Kidney capillary endothelial cell (primary cell): ENCODE data around the gene SMG1.
A peak's percentile ranks its signal among the peaks of the same experiment; 100 is the strongest.
"Not testable (repeated sequence)": the region's sequence is repeated elsewhere in the genome, so short reads cannot be mapped to it uniquely, and the experiment has no call there.

Experiments
- DNase-seq: peaks from one replicate; pipeline ENCODE4 v3.0.0-alpha.2; 2018; ENCODE audit warnings: low spot score

SMG1 gene

DNA sequence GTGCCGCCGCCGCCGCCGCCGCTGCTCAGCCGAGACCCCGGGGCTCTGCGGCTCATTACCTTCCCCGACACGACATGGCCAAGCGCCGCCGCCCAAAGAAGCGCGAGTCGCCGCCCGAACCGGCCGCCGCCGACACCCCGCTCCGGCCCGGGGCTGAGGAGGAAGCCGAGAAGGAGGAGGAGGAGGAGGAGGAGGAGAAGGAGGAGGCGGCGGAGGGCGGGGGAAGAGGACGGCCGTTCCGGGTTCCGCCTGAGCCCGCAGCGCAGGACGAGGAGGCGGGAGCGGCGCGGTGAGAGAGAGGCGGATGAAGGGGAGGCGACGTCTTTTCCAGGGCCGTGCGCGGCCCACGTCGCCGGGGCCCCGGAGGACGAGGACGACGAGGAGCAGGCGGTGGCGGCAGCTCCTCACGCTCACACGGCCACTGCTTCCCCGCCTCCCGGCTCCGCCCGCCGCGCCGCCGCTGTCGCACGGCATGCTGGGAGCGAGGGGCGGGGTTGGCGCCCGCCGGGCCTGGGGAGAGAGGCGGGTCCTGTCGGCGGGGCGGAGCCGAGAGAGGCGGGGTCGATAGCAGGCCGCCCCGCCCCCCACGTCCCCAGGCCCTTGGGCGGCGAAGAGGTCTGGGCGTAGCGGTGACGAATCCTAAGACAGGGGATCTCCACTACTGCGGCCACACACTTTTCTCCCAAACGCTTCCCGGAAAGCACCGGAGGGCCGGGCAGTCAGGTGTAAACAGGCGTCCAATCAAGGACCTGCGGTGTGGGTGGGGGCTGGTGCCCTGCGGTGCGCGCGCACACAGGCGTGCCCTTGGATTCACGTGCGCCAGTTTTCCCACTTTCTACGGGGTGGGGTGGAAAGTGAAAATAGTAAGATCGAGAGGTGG, at the start of gene SMG1:
SMG1 (minus strand) TSS at position 423 of the 880 bp plus-strand sequence; CDS start at position 56, 367 bp downstream.
- DNase-seq = peak; percentile 87

DNA sequence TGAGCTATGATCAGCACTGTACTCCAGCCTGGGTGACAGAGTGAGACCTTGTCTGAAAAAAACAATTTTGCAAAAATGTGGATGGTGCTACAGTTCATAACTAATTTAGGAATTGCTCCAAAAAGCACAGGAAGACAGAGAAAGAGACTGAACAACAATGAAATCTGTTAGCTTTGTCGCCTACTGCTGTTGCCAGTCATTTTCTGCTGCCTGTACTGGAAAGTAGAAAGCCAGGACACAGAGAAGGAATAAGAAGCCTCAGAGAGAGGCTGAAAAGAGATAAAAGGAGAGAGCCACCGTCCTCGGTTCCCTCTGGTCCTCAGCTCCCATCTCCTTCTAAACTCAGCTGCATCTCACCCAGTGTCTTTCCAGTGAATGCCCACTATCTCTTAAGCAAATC, 48.9 kb upstream of the SMG1 start:
- DNase-seq = no peak

GRCh38 chr16:18969855-18970240, 43.6 kb upstream of the SMG1 start:
- DNase-seq = no peak

DNA sequence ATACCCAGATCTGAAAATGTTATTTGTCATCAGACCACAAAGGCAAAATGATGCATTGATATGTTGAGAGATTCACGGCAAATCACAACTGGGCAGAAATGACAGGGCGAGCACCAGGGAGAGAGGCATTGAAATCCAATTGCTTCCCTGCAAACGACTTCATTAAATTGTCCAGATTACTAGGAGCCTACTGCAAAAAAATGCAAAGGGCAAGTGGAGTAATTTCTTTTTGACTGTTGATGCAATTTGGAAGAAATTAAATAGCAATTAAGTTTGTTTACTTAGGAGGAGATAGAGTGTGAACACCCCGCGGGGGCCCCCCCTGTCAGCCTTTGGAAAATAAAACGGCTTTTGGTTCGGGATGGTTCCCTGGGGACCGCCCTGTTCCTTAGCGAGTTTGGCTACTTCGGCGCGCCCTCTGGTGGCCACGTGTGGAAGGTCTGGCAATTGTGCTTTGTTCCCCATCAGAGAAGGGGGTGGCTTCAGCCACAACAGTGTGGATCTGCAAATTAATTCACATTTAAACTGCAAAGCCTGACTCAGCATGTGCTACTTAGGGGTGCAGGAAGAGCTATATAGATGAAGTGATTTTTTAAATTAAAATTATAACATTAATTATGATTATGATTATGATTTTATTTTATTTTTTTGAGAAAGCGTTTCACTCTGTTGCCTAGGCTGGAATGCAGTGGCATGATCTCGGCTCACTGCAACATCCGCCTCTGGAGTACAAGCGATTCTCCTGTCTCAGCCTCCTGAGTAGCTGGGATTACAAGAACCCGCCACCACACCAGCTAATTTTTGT, 43.0 kb upstream of the SMG1 start:
- DNase-seq = peak; percentile 66

DNA sequence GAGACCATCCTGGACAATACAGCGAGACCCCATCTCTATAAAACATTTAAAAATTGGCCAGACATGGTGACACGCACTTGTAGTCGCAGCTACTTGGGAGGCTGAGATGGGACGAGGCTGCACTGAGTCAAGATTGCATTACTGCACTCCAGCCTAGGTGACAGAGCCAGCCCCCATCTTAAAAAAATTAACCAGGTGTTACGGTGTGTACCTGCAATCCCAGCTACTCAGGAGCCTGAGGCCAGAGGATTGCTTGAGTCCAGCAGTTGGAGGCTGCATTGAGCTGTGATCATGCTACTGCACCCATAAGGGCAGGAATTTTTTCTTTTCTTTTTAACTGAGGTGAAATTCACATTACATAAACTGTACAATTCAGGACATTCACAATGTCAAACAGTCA, 40.6 kb upstream of the SMG1 start:
- no peak for DNase-seq

DNA sequence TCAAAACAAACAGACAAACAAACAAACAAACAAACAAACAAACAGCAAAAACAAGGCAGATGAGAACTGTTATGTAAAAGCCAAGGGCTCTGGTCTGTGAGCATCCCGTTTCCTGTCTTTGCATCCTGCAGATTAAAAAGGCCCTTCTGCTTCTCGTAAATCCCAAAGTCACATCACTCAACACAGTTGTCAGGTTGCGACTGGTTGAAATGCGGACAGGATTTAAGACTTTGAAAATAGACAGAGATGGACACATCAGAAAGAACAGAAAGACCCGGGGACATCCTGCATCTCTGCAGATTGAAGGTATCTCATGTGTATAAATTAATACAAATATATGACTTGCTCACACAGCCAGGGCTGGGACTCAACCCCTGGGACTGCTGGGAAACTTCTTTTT, 39.3 kb upstream of the SMG1 start:
- DNase-seq = no peak

DNA sequence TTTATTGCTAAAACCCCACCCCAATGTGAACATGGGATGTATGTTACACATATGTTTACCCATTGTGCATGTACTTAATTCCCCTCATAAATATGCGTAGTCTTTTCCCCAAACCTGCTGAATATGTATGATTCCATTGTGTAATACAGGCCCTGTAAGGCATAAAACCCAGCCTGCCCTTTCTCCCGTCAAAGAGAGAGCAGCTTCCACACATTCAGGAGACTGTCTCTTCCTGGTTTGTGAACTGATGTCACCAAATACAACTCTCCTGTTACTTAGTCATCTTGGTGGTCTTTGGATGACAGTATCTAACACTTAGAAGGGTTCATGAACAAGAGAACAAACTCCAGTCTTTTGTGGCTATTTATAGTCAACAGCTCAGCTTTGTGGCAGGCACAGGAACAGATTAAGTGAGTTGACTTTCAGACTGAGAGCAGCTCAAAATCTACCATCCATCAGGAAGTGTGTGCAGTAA, 32.9 kb upstream of the SMG1 start:
- DNase-seq = peak; percentile 32

- no peak for DNase-seq
Measured at GRCh38 chr16:18958621-18959029, 32.4 kb upstream of the SMG1 start.

- not testable (repeated sequence) for DNase-seq
Measured at GRCh38 chr16:18956658-18957241, 30.5 kb upstream of the SMG1 start.

GRCh38 chr16:18955874-18956580, 29.8 kb upstream of the SMG1 start:
- not testable (repeated sequence) for DNase-seq

GRCh38 chr16:18953547-18953946, 27.3 kb upstream of the SMG1 start:
- DNase-seq = no peak

DNA sequence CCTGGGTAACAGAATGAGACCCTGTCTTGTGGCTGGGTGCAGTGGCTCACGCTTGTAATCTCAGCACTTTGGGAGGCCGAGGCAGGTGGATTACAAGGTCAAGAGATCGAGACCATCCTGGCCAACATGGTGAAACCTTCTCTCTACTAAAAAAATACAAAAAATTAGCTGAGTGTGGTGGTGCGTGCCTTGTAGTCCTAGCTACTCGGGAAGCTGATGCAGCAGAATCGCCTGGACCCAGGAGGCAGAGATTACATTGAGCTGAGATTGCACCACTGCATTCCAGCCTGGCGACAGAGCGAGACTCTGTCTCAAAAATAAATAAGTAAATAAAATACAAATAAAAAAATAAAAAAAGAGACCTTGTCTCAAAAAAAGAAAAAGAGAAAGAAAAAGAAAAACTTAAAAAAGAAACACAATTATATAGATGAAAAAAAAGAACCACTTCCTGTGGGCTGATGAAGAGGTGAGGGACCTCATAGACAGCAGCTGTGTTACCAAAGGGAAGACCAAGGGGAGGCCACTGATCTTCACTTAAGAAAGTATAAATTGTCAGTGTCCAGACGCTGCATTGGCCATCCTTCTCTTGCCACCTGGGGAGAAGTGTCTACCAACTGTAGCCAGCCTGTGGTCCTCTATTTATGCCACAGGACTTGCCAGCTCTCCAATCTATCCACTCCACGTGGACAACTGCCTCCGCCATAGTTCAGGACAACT, 24.4 kb upstream of the SMG1 start:
- no peak for DNase-seq

GRCh38 chr16:18948372-18949020, 22.3 kb upstream of the SMG1 start:
- DNase-seq = no peak

GRCh38 chr16:18945233-18945632, 19.0 kb upstream of the SMG1 start:
- DNase-seq = no peak

DNA sequence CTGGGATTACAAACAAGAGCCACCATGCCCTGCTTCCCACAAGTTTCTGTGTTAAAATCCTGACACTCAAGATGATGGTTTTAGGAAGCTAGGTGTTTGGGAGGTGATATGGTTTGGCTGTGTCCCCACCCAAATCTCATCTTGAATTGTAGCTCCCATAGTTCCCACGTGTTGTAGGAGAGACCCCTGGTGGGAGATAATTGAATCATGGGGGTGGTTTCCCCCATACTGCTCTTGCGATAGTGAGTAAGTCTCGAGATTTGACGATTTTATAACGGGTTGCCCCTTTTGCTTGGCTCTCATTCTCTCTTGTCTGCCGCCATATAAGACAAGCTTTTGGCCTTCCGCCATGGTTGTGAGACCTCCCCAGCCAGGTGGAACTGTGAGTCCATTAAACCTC, 17.2 kb upstream of the SMG1 start:
- no peak for DNase-seq

GRCh38 chr16:18942061-18942460, 15.9 kb upstream of the SMG1 start:
- no peak for DNase-seq

GRCh38 chr16:18941471-18941870, 15.3 kb upstream of the SMG1 start:
- DNase-seq = no peak

DNA sequence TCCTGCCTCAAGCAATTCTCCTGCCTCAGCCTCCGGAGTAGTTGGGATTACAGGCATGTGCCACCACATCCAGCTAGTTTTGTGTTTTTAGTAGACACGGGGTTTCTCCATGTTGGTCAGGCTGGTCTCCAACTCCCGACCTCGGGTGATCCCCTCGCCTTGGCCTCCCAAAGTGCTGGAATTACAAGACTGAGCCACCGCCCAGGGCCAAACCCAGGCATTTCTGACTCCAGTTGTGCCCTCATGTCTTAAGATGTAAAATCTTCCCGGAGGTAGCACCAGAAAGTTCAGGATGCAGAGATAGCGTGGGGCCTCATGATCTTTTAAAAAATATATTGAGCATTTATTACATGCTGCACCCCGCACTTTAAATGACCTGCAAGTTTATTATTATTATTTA, 12.8 kb upstream of the SMG1 start:
- DNase-seq = no peak

DNA sequence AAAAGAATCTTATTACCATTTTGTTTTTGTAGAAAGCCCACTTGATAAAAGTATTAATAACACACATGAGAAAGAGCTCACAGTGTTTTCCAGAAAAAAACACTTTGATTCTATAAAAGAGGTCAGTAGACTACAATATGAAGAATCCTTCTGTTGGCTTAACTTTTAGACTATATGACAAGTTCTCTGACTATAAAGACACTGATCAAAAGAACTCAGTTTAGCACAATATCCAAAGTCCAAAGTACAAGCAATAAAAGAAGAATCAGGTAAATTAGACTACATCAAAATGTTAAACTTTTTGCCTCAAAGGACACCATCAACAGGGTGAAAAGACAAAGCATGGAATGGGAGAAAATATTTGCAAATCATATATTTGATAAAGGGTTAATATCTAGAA, 11.2 kb upstream of the SMG1 start:
- DNase-seq = no peak

DNA sequence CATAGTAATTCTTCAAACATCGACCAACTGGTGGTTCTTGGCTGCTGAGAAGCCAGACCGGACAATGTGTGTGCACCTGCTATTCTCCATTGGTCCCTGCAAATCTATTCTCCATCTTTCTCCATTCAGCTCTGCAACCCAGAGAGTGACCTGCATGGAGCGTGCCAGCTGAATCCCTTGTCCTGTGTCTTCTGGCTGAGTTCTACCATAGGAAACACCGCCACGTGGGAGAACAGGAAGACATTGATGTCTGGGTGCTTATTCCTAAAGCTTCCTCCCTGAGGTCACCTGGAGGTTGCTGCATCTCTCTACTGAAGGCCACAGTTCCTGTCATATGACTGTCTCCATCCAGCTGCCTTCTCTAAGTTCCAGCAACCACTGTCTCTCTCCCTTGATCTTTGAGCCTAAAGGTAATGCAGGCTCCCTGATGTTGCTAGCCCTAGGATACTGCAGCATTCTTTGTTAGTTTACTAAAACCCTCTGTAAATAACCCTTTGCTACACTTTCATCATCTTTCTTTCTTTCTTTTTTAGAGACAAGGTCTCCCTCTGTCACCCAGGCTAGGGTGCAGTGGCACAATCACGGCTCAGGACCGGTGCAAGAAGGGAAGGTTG, 10.6 kb upstream of the SMG1 start:
- no peak for DNase-seq
